HepG2 (cell line): Measurements from ENCODE around the gene DUS3L. TPM values are rescaled to one million over a fixed set of nuclear protein-coding genes. Genes with fewer than 3 reads are reported as not detected.

Experiments
- CBX5 ChIP-seq: sonication (generic); formaldehyde crosslinking; IDR thresholded peaks from 2 replicates; pipeline ENCODE4 v1.4.0; 2020; ENCODE audit warnings: missing genetic modification reagents, borderline replicate concordance
- CTCF ChIP-seq: sonication (generic); formaldehyde crosslinking; IDR thresholded peaks from 2 replicates; pipeline ENCODE4 v1.5.0; 2020; ENCODE audit warnings: mild to moderate bottlenecking, missing genetic modification reagents, moderate library complexity
- HMGXB4 ChIP-seq, 2 experiments: sonication (generic) in 1 of 2; formaldehyde crosslinking in 1 of 2; IDR thresholded peaks; 2 replicates each; pipeline versions ENCODE4 v1.4.0 to v1.6.1; 2018 to 2020; ENCODE audit warnings: missing genetic modification reagents in 2 of 2, borderline replicate concordance in 1 of 2, low read depth in 1 of 2, mild to moderate bottlenecking in 1 of 2, missing biosample characterization in 1 of 2
- IRF9 ChIP-seq: sonication (generic); formaldehyde crosslinking; IDR thresholded peaks from 2 replicates; pipeline ENCODE4 v1.8.0; 2022; ENCODE audit warnings: missing genetic modification reagents, mild to moderate bottlenecking, borderline replicate concordance
- MTF1 ChIP-seq: sonication (generic); formaldehyde crosslinking; IDR thresholded peaks from 2 replicates; pipeline ENCODE4 v1.5.0; 2020; ENCODE audit warnings: missing genetic modification reagents
- NCOA2 ChIP-seq: sonication (generic); formaldehyde crosslinking; IDR thresholded peaks from 2 replicates; pipeline ENCODE4 v1.8.0; 2022; ENCODE audit warnings: inconsistent platforms
- PAXIP1 ChIP-seq: sonication (generic); formaldehyde crosslinking; conservative IDR thresholded peaks from 2 replicates; pipeline ENCODE4 v1.4.0; 2020; ENCODE audit warnings: mild to moderate bottlenecking, missing genetic modification reagents, moderate library complexity
- RARG ChIP-seq: sonication (generic); formaldehyde crosslinking; IDR thresholded peaks from 2 replicates; pipeline ENCODE4 v1.4.0; 2020; ENCODE audit warnings: low read depth, mild to moderate bottlenecking, missing genetic modification reagents
- RORA ChIP-seq: sonication (generic); formaldehyde crosslinking; IDR thresholded peaks from 2 replicates; pipeline ENCODE4 v1.5.0; 2020; ENCODE audit warnings: mild to moderate bottlenecking, missing genetic modification reagents, moderate library complexity
- THAP9 ChIP-seq: sonication (generic); formaldehyde crosslinking; IDR thresholded peaks from 2 replicates; pipeline ENCODE4; 2020; ENCODE audit warnings: missing genetic modification reagents, mild to moderate bottlenecking, borderline replicate concordance
- ZNF597 ChIP-seq: sonication (generic); formaldehyde crosslinking; IDR thresholded peaks from 2 replicates; pipeline ENCODE4 v1.5.0; 2020; ENCODE audit warnings: missing genetic modification reagents
- ZNF598 ChIP-seq: sonication (generic); formaldehyde crosslinking; IDR thresholded peaks from 2 replicates; pipeline ENCODE4 v1.5.1; 2020; ENCODE audit warnings: mild to moderate bottlenecking, missing genetic modification reagents, borderline replicate concordance
- ZSCAN30 ChIP-seq: sonication (generic); formaldehyde crosslinking; IDR thresholded peaks from 2 replicates; pipeline ENCODE4 v1.5.0; 2020; ENCODE audit warnings: mild to moderate bottlenecking, missing genetic modification reagents
- polyA plus RNA-seq, 8 experiments: library from polyadenylated mRNA; depleted of rRNA in 3 of 8; stranded (reverse) in 7 of 8; unstranded in 1 of 8; fragments of >200 nt; fragmentation: Illumina TruSeq in 4 of 8; extraction: Trizol in 4 of 8; gene quantifications; 2 replicates each; pipeline versions ENCODE4 v1.2.1 to v1.2.3, GENCODE V29; 2011 to 2016; ENCODE audit warnings: low read depth in 4 of 8, missing spikeins in 1 of 8, mixed read lengths in 1 of 8; ENCODE audit not compliant: insufficient read depth in 1 of 8
- total RNA-seq, 5 experiments: library from RNA; depleted of rRNA; stranded (reverse); fragments of >200 nt; fragmentation: Illumina TruSeq; extraction: Trizol; gene quantifications; 2 replicates each; pipeline ENCODE4 v1.2.3, GENCODE V29; 2016; ENCODE audit warnings: low read depth in 1 of 5

The DUS3L gene
- total and polyA plus RNA-seq, 2 of the 13 experiments (the other 11 are each of a cell fraction or from before 2014, with no cell fraction given): 13.3 to 25.1 TPM

- TF ChIP-seq CTCF (CRISPR knock-in tag) (peak; percentile 30; the same call in 1 of the 2 replicates), NCOA2 (CRISPR knock-in tag) (0 out of 2 replicates have a peak, but pooled peaks have one; percentile 13), HMGXB4 (CRISPR knock-in tag; IDR thresholded peaks at IDR 0.05; ENCODE audit: borderline replicate concordance in 1 of 2, low read depth in 1 of 2) (no peak; a peak in 1 of 4 replicates), PAXIP1 (CRISPR knock-in tag) (peak; percentile 42; the same call in 1 of the 2 replicates), ZSCAN30 (no peak), ZNF597 (CRISPR knock-in tag) (no peak), RARG (CRISPR knock-in tag) (no peak), MTF1 (CRISPR knock-in tag) (no peak), THAP9 (CRISPR knock-in tag) (no peak), IRF9 (CRISPR knock-in tag) (no peak), ZNF598 (no peak), RORA (CRISPR knock-in tag) (no peak), CBX5 (CRISPR knock-in tag) (no peak)
Measured at GRCh38 chr19:5822181-5822844, 31.4 kb upstream of the DUS3L start (continued).
